Activated T-cell treated with anti-CD3 and anti-CD28 coated beads, Interleukin-2, amount 50 U/mL, for 1 hour (primary cell): ENCODE results near the gene ATG2A.

Experiments used
- DNase-seq: peaks from one replicate; pipeline ENCODE4 v3.0.0-alpha.2; 2020

Gene ATG2A

DNA sequence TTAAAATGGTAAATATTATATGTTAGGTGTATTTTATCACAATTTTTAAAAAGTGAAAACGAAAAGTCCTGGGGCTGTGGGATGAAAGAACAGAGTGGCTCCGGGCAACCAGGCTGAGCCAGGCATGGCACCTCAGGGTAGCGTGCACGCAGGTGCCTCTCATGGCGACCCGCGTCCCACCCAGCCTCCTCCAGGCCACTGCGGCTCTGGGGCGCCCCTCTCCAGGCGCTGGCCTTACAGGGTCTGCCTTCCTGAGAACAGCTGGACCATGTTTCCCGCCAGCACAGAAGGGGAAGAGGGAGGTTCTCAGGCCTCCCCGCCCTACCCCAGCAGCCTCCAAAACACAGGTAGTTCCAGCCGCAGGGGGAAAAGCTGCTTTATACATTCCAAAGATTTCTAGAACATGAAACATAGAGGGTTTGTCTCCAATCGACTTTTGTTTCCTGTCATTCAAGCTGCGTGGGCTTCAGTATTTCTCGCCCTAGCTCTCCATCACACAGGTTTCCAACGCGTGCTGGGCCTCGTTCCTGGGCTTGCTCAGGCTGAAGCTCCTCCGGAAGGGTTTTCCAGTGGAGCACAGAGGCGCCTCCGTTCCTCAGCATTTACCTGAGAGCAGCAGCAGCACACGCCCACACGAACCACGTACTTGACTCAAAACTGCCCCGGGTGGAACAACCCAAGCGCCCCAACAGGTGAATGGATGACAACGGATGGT, 49.1 kb downstream of the ATG2A start:
- DNase-seq: no peak

DNA sequence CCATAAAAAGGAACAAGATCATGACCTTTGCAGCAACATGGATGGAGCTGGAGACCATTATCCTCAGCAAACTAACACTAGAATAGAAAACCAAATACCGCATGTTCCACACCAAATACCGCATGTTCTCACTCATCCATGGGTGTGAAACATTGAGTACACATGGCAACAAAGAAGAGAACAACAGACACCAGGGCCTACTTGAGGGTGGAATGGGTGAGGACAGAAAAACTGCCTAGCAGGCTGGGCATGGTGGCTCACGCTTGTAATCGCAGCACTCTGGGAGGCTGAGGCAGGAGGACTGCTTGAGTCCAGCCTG, 50.9 kb downstream of the ATG2A start:
- DNase-seq: no peak

GRCh38 chr11:64865286-64866172, 51.5 kb downstream of the ATG2A start:
- peak; percentile 34 for DNase-seq

- DNase-seq: peak; percentile 40
Observed at GRCh38 chr11:64864473-64865285, 52.3 kb downstream of the ATG2A start.

DNA sequence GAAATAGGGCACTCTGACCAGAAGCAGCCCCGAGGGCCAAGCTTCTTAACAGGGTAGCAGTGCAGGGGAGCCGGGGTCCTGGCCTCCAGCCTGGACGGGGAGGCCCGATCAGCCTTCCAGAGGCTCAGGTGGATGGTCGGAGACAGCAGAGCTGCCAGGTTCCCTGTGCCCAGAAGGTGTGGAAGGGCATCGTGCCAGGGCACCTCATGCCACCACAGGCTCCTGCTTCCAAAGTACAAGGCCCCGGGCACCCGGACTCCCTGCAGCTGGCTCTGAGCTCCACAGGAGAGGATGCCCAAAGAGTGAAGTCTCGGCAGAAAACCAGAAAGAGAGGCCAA, 52.9 kb downstream of the ATG2A start:
- DNase-seq: no peak

- no peak for DNase-seq
Observed at GRCh38 chr11:64863391-64864060, 53.5 kb downstream of the ATG2A start.

GRCh38 chr11:64862987-64863390, 54.0 kb downstream of the ATG2A start:
- no peak for DNase-seq

GRCh38 chr11:64861227-64861975, 55.6 kb downstream of the ATG2A start:
- DNase-seq: no peak

- DNase-seq: peak; percentile 58
Observed at GRCh38 chr11:64859542-64860414, 57.2 kb downstream of the ATG2A start.

- peak; percentile 64 for DNase-seq
Observed at GRCh38 chr11:64858467-64859263, 58.3 kb downstream of the ATG2A start.

- DNase-seq: no peak
Observed at GRCh38 chr11:64857485-64857884, 59.5 kb downstream of the ATG2A start.

- DNase-seq: peak; percentile 50
Observed at GRCh38 chr11:64856382-64857227, 60.4 kb downstream of the ATG2A start.

GRCh38 chr11:64855596-64856304, 61.3 kb downstream of the ATG2A start:
- DNase-seq: no peak

DNA sequence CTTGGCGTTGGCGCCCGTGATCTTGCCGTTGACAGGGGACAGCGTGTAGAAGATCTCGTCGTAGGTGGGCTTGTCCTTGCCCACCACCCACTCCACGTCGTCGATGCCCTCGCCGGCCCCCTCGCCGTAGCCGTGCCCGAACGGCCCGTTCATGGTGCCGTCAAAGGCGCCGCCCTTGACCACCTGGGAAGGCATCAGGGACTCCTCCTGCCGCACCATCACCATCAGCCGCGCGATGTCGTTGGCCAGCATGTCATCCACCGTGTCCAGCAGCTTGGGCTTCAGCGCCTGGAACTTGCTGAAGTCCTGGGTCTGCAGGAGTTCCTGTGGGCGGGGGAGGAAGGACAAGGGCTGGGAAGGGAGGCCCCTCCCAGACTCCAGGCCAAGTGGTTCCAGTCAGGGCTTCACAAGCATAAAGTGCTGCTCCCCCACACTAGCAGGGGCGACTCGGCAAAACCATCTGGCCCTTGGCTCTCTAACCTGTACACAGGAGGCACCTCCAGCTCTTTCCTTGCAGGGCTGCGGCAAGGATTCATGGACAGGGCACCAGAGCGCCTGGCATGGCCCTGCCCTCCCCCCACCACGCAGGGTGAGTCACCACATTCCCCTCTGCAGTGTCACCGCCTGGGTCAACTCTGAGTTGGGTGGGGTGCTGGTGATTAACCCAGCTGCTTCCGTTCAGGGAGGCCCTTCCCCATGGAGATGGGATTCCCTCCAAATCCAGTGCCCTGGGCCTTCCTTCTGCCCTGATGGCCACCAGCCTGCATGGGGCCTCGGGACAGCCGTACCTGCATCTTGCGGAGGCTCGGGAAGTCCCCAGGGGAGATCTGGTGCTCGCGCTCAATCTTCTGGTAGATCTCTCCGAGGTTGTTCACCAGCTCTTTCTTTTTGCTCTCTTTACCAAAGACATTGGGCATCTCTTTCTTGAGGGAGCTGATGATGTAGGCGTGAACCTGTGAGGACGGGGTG, 62.2 kb downstream of the ATG2A start:
- DNase-seq: peak; percentile 65

DNA sequence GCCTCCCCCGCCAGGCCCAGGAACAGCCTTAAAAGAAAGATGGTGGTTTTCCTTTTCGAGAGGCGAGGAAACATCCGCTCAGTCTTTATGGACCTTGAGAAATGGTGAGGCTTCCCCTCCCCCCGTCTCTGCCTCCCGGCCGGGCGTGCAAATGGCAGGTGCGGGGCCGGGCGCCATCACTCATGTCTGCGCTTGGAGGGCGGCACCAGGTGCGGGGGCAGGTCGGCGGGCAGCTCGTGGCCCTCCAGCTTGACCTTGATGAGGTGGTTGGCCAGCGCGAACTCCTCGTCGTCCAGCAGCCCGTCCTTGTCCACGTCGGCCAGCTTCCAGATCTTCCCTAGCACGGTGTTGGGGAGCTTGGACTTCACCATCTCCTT, 62.9 kb downstream of the ATG2A start:
- DNase-seq: no peak

- no peak for DNase-seq
Observed at GRCh38 chr11:64853709-64854108, 63.3 kb downstream of the ATG2A start.

GRCh38 chr11:64852804-64853509, 64.1 kb downstream of the ATG2A start:
- DNase-seq: no peak
